GM11168 (cell line): ENCODE data around the gene C17orf100.
"Not testable (repeated sequence)": the region's sequence is repeated elsewhere in the genome, so short reads cannot be mapped to it uniquely, and the experiment has no call there.

Experiments
- in situ Hi-C: fragments of 300-500 bp; cut with MboI; formaldehyde crosslinking; loops from one replicate; pipeline ENCODE4 v1.12.0; 2022; ENCODE audit warnings: low sequenced_read_pairs; ENCODE audit not compliant: unreplicated experiment

C17orf100 gene

GRCh38 chr17:6684881-6685767 is 33.6 kb downstream of the C17orf100 start:
- in situ Hi-C loops, result no loop called here

GRCh38 chr17:6686026-6686425 is 34.5 kb downstream of the C17orf100 start:
- in situ Hi-C loops, result no loop called here

GRCh38 chr17:6688944-6689343 is 37.4 kb downstream of the C17orf100 start:
- in situ Hi-C loops, result no loop called here

- in situ Hi-C loops, result no loop called here
These were observed 39.1 kb downstream of the C17orf100 start for GRCh38 chr17:6690641-6691040.

GRCh38 chr17:6691546-6691945 is 40.0 kb downstream of the C17orf100 start:
- in situ Hi-C loops, result no loop called here

GRCh38 chr17:6691958-6692357 is 40.4 kb downstream of the C17orf100 start:
- in situ Hi-C loops, result not testable (repeated sequence)

- in situ Hi-C loops, result no loop called here
These were observed 43.5 kb downstream of the C17orf100 start for GRCh38 chr17:6695051-6695450.

GRCh38 chr17:6695565-6695964 is 44.0 kb downstream of the C17orf100 start:
- in situ Hi-C loops, result no loop called here

GRCh38 chr17:6696906-6697305 is 45.3 kb downstream of the C17orf100 start:
- in situ Hi-C loops, result no loop called here

- in situ Hi-C loops, result no loop called here
These were observed 46.4 kb downstream of the C17orf100 start for GRCh38 chr17:6698004-6698403.

GRCh38 chr17:6699997-6700947 is 48.7 kb downstream of the C17orf100 start:
- in situ Hi-C loops, result no loop called here

GRCh38 chr17:6700948-6701307 is 49.4 kb downstream of the C17orf100 start:
- in situ Hi-C loops, result no loop called here

GRCh38 chr17:6701719-6702118 is 50.2 kb downstream of the C17orf100 start:
- in situ Hi-C loops, result no loop called here

GRCh38 chr17:6702567-6703215 is 51.1 kb downstream of the C17orf100 start:
- in situ Hi-C loops, result no loop called here
